ENCODE measurements around the gene AHNAK. TPM values are rescaled to one million over a fixed set of nuclear protein-coding genes. Genes with fewer than 3 reads are reported as not detected.

AHNAK gene
- total and polyA plus RNA-seq, 11 donors: 84.4 to 861 (median 384) TPM

- TF ChIP-seq, protein P1, sequence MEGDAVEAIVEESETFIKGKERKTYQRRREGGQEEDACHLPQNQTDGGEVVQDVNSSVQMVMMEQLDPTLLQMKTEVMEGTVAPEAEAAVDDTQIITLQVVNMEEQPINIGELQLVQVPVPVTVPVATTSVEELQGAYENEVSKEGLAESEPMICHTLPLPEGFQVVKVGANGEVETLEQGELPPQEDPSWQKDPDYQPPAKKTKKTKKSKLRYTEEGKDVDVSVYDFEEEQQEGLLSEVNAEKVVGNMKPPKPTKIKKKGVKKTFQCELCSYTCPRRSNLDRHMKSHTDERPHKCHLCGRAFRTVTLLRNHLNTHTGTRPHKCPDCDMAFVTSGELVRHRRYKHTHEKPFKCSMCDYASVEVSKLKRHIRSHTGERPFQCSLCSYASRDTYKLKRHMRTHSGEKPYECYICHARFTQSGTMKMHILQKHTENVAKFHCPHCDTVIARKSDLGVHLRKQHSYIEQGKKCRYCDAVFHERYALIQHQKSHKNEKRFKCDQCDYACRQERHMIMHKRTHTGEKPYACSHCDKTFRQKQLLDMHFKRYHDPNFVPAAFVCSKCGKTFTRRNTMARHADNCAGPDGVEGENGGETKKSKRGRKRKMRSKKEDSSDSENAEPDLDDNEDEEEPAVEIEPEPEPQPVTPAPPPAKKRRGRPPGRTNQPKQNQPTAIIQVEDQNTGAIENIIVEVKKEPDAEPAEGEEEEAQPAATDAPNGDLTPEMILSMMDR (IDR thresholded peaks at IDR 0.05): no peak
- no peak for TF ChIP-seq POLR2A (IDR thresholded peaks at IDR 0.05)
- intact Hi-C loops (cut with DNase I): no loop called here
- ATAC-seq (peak in 2 of 4 donors; percentile 8 to 39), DNase-seq (no peak)
- 81 to 94% (median 86%) methylated on average over 7 of the region's 7 CpGs for WGBS, 4 donors
- Histone ChIP-seq H3K4me3 (no peak overlapping the region), H3K9me3 (no peaks in the 10 kb centered on the region), H3K27ac (peak overlapping the region in 1 of 12 donors; percentile 20), H3K27me3 (no peaks in the 10 kb centered on the region), H3K4me1 (peaks cover 0 to 25% (median 5%) of the 10 kb centered on the region in 12 donors), H3K36me3 (peaks cover 0 to 55% (median 49%) of the 10 kb centered on the region in 9 donors)
These were observed 32.5 kb downstream of the AHNAK start for GRCh38 chr11:62514151-62514550.

DNA sequence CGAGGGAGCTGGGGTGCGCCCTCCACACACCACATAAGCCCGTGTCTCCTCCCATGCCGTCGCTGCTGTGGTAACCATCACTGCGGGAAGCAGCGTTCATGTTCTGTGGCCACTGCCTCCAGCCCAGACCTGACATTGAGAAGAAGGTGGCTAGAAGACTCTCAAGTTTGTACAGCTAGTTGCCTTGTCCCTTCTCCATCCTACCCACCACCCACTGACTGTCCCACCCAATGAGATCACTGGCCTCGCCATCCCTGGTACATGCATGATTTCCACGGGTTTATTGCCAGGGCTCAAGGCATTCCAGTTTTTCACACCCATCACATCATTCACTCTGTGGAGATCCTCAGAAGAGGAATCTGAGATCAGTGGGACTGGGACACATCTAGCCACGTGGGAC lies 33.0 kb downstream of the AHNAK start:
- H3K9me3 ChIP-seq: no peaks in the 10 kb centered on the region
- peaks cover 0 to 28% (median 10%) of the 10 kb centered on the region in 12 donors for H3K4me1 ChIP-seq
- H3K36me3 ChIP-seq: peaks cover 0 to 49% (median 43%) of the 10 kb centered on the region in 9 donors
- intact Hi-C loops (cut with DNase I): no loop called here
- no peaks in the 10 kb centered on the region for H3K27me3 ChIP-seq
- DNase-seq (no peak), ATAC-seq (no peak)
- TF ChIP-seq POLR2A (IDR thresholded peaks at IDR 0.05): no peak
- TF ChIP-seq, protein P1 (IDR thresholded peaks at IDR 0.05): no peak
- H3K4me3 ChIP-seq: no peak overlapping the region
- no peak overlapping the region for H3K27ac ChIP-seq
- 86 to 94% (median 93%) methylated on average over 9 to 10 of the region's 10 CpGs for WGBS, 4 donors

DNA sequence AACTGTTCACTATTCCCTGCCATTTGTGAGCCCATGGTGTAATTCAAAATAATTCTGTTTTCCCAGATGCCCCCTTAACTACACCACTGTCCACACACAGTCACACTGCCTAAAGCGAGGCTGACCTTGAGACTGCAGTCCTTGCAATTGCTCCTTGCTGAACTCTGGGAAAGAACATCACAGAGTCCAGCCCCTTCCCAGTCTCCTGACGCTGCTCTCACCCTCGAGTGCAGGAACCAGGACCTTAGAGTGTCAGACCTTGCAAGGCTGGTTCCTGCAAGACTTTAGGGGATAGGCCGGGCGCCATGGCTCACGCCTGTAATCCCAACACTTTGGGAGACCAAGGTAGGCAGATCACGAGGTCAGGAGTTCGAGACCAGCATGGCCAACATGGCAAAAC lies 33.6 kb downstream of the AHNAK start:
- intact Hi-C loops (cut with DNase I): no loop called here
- no peak for ATAC-seq

GRCh38 chr11:62508336-62509058 lies 38.1 kb downstream of the AHNAK start:
- ATAC-seq: peak; percentile 88 to 93 (median 90)
- Histone ChIP-seq H3K27ac (peak overlapping the region; percentile 59 to 88 (median 80)), H3K9me3 (no peaks in the 10 kb centered on the region), H3K4me1 (peaks cover 0 to 64% (median 42%) of the 10 kb centered on the region in 12 donors), H3K36me3 (peaks cover 0 to 4% (median 0%) of the 10 kb centered on the region in 9 donors), H3K4me3 (peak overlapping the region in 7 of 12 donors; percentile 1 to 20 (median 6)), H3K27me3 (no peaks in the 10 kb centered on the region)
- peak; percentile 78 to 92 (median 85) for DNase-seq
- intact Hi-C loops (cut with DNase I): loop anchor here in 6 of 10 donors (1.0 to 5.0 kb wide), 3 partner anchors 30 to 34 kb away; no protein-coding TSS in a partner anchor
- no peak for TF ChIP-seq POLR2A (IDR thresholded peaks at IDR 0.05)
- TF ChIP-seq, protein P1 (IDR thresholded peaks at IDR 0.05): peak; percentile 20 to 67 (median 43)
- WGBS, 4 donors: 12 to 29% (median 25%) methylated on average over 19 of the region's 19 CpGs

More for the DNA sequence above, 33.6 kb downstream of the AHNAK start:
- Histone ChIP-seq H3K4me1 (peaks cover 0 to 34% (median 16%) of the 10 kb centered on the region in 12 donors), H3K4me3 (no peak overlapping the region), H3K9me3 (no peaks in the 10 kb centered on the region), H3K27ac (peak overlapping the region in 2 of 12 donors; percentile 29 to 63), H3K36me3 (peaks cover 0 to 43% (median 37%) of the 10 kb centered on the region in 9 donors), H3K27me3 (no peaks in the 10 kb centered on the region)
- DNase-seq: no peak
- WGBS, 4 donors: 72 to 84% (median 80%) methylated on average over 8 of the region's 8 CpGs
- TF ChIP-seq, protein P1 (IDR thresholded peaks at IDR 0.05): no peak
- no peak for TF ChIP-seq POLR2A (IDR thresholded peaks at IDR 0.05)
